Activated CD8-positive, alpha-beta memory T cell treated with anti-CD3 and anti-CD28 coated beads, Interleukin-2, amount 10 ng/mL, durations not matched to agents 7 days and 5 days (primary cell): ENCODE data around the gene HPN. TPM values are rescaled to one million over a fixed set of nuclear protein-coding genes. Genes with fewer than 3 reads are reported as not detected.
"Not testable (repeated sequence)": the region's sequence is repeated elsewhere in the genome, so short reads cannot be mapped to it uniquely, and the experiment has no call there.

ENCODE experiments used
- ATAC-seq: fragments of 150-1000 bp; cut with Tn5 transposase; one replicate; pipeline ENCODE4 v1.10.0; 2021; ENCODE audit warnings: moderate library complexity
- CTCF ChIA-PET: fragments of 350-600 bp; sonication (Branson Sonifier 250); formaldehyde crosslinking; loops from one replicate; lab custom pipeline; 2021; ENCODE audit warnings: antibody characterized with exemption; lab: Charles Lee
- DNase-seq: peaks from one replicate; pipeline ENCODE4 v3.0.0-alpha.2; 2020
- H3K27ac Mint-ChIP-seq: one replicate; pipeline ENCODE4 v1.8.0; 2021; ENCODE audit warnings: mild to moderate bottlenecking, mixed read lengths
- H3K27me3 Mint-ChIP-seq: one replicate; pipeline ENCODE4 v1.8.0; 2021; ENCODE audit warnings: mixed read lengths
- H3K36me3 Mint-ChIP-seq: one replicate; pipeline ENCODE4 v1.8.0; 2021; ENCODE audit warnings: mild to moderate bottlenecking, mixed read lengths
- H3K4me1 Mint-ChIP-seq: one replicate; pipeline ENCODE4 v1.8.0; 2021; ENCODE audit warnings: mixed read lengths
- H3K4me3 Mint-ChIP-seq: one replicate; pipeline ENCODE4 v1.8.0; 2021; ENCODE audit warnings: mild to moderate bottlenecking, moderate library complexity, mixed read lengths
- H3K9me3 Mint-ChIP-seq: one replicate; pipeline ENCODE4 v1.8.0; 2022; ENCODE audit warnings: low read depth, mixed read lengths
- total RNA-seq, 2 experiments: library from RNA; stranded (reverse); gene quantifications; one replicate each; pipeline ENCODE4 v1.2.3, GENCODE V29; 2021

Gene HPN
- total RNA-seq, 2 experiments from 2014 or later = not detected

GRCh38 chr19:35013041-35013819 lies 28.3 kb upstream of the HPN start:
- H3K27me3 Mint-ChIP-seq = no peaks in the 10 kb centered on the region
- peaks cover 52% of the 10 kb centered on the region for H3K4me1 Mint-ChIP-seq
- H3K4me3 Mint-ChIP-seq = no peak overlapping the region
- ATAC-seq (peak; percentile 67), DNase-seq (peak; percentile 83)
- peak overlapping the region; percentile 56 for H3K27ac Mint-ChIP-seq
- CTCF ChIA-PET = interaction anchor here (0.6 to 8.4 kb wide), 15 partner anchors 8 to 123 kb away, joined by 3 to 97 read pairs (median 5); partner anchors contain the start of genes GRAMD1A, ZNF30 and ZNF792
- H3K36me3 Mint-ChIP-seq = peaks cover 47% of the 10 kb centered on the region
- no peaks in the 10 kb centered on the region for H3K9me3 Mint-ChIP-seq

- Mint-ChIP-seq H3K27me3 (no peaks in the 10 kb centered on the region), H3K9me3 (no peaks in the 10 kb centered on the region), H3K4me3 (peak overlapping the region; percentile 4), H3K27ac (peak overlapping the region; percentile 73), H3K36me3 (peaks cover 51% of the 10 kb centered on the region), H3K4me1 (peaks cover 52% of the 10 kb centered on the region)
- CTCF ChIA-PET = interaction anchor here (0.7 to 8.4 kb wide), 14 partner anchors 13 to 122 kb away, joined by 3 to 97 read pairs (median 8); partner anchors contain the start of genes GRAMD1A, ZNF30 and ZNF792
- peak; percentile 61 for ATAC-seq
- peak; percentile 86 for DNase-seq
Measured at GRCh38 chr19:35013820-35014754, 27.4 kb upstream of the HPN start.

- H3K36me3 Mint-ChIP-seq = peaks cover 50% of the 10 kb centered on the region
- CTCF ChIA-PET = interaction anchor here (0.9 to 8.4 kb wide), 11 partner anchors 12 to 121 kb away, joined by 3 to 97 read pairs (median 9); partner anchors contain the start of genes GRAMD1A and ZNF792
- H3K9me3 Mint-ChIP-seq, DNase-seq, ATAC-seq, H3K27me3 Mint-ChIP-seq: not testable (repeated sequence)
- peak overlapping the region; percentile 4 for H3K4me3 Mint-ChIP-seq
- H3K4me1 Mint-ChIP-seq = peaks cover 51% of the 10 kb centered on the region
- H3K27ac Mint-ChIP-seq = peak overlapping the region; percentile 73
Measured at GRCh38 chr19:35014774-35015173, 26.7 kb upstream of the HPN start.

GRCh38 chr19:35015270-35015953 lies 26.1 kb upstream of the HPN start:
- H3K4me1 Mint-ChIP-seq = peaks cover 47% of the 10 kb centered on the region
- CTCF ChIA-PET = interaction anchor here (0.9 to 8.4 kb wide), 5 partner anchors 12 to 76 kb away, joined by 3 to 97 read pairs (median 4); no protein-coding TSS in a partner anchor
- no peak overlapping the region for H3K27ac Mint-ChIP-seq
- DNase-seq = no peak
- no peaks in the 10 kb centered on the region for H3K9me3 Mint-ChIP-seq
- no peak overlapping the region for H3K4me3 Mint-ChIP-seq
- no peak for ATAC-seq
- H3K27me3 Mint-ChIP-seq = no peaks in the 10 kb centered on the region
- H3K36me3 Mint-ChIP-seq = peaks cover 48% of the 10 kb centered on the region

- Mint-ChIP-seq H3K36me3 (peaks cover 49% of the 10 kb centered on the region), H3K4me1 (peaks cover 42% of the 10 kb centered on the region), H3K9me3 (no peaks in the 10 kb centered on the region), H3K27ac (no peak overlapping the region), H3K4me3 (no peak overlapping the region), H3K27me3 (no peaks in the 10 kb centered on the region)
- CTCF ChIA-PET = interaction anchor here (8.4 kb wide), 1 partner anchor 44 kb away, joined by 97 read pairs; no protein-coding TSS in a partner anchor
- ATAC-seq = no peak
- DNase-seq = no peak
Measured at GRCh38 chr19:35015954-35016351, 25.6 kb upstream of the HPN start.

- H3K36me3 Mint-ChIP-seq = peaks cover 48% of the 10 kb centered on the region
- no peaks in the 10 kb centered on the region for H3K9me3 Mint-ChIP-seq
- no peaks in the 10 kb centered on the region for H3K27me3 Mint-ChIP-seq
- peaks cover 26% of the 10 kb centered on the region for H3K4me1 Mint-ChIP-seq
- ATAC-seq (no peak), DNase-seq (no peak)
- CTCF ChIA-PET = interaction anchor here (8.4 kb wide), 1 partner anchor 45 kb away, joined by 97 read pairs; no protein-coding TSS in a partner anchor
- no peak overlapping the region for H3K27ac Mint-ChIP-seq
- no peak overlapping the region for H3K4me3 Mint-ChIP-seq
Measured at GRCh38 chr19:35017507-35017906, 24.0 kb upstream of the HPN start.

- no peaks in the 10 kb centered on the region for H3K27me3 Mint-ChIP-seq
- no peak for DNase-seq
- H3K4me1 Mint-ChIP-seq = peaks cover 17% of the 10 kb centered on the region
- no peak overlapping the region for H3K27ac Mint-ChIP-seq
- H3K36me3 Mint-ChIP-seq = peaks cover 46% of the 10 kb centered on the region
- H3K9me3 Mint-ChIP-seq = no peaks in the 10 kb centered on the region
- ATAC-seq = no peak
- CTCF ChIA-PET = interaction anchor here (8.4 kb wide), 1 partner anchor 46 kb away, joined by 97 read pairs; no protein-coding TSS in a partner anchor
- H3K4me3 Mint-ChIP-seq = no peak overlapping the region
Measured at GRCh38 chr19:35018379-35018778, 23.1 kb upstream of the HPN start.

GRCh38 chr19:35019144-35019543 lies 22.4 kb upstream of the HPN start:
- DNase-seq (no peak), ATAC-seq (no peak)
- Mint-ChIP-seq H3K27me3 (no peaks in the 10 kb centered on the region), H3K9me3 (no peaks in the 10 kb centered on the region), H3K27ac (no peak overlapping the region), H3K36me3 (peaks cover 45% of the 10 kb centered on the region), H3K4me1 (peaks cover 10% of the 10 kb centered on the region), H3K4me3 (no peak overlapping the region)
- CTCF ChIA-PET = no interaction called here

GRCh38 chr19:35021016-35021415 lies 20.5 kb upstream of the HPN start:
- Mint-ChIP-seq H3K27me3 (no peaks in the 10 kb centered on the region), H3K9me3 (no peaks in the 10 kb centered on the region), H3K27ac (no peak overlapping the region), H3K36me3 (peaks cover 35% of the 10 kb centered on the region), H3K4me3 (no peak overlapping the region), H3K4me1 (no peaks in the 10 kb centered on the region)
- no peak for DNase-seq
- ATAC-seq = no peak
- CTCF ChIA-PET = interaction anchor here (1.2 to 1.8 kb wide), 2 partner anchors 46 to 48 kb away, joined by 4 to 5 read pairs; no protein-coding TSS in a partner anchor

GRCh38 chr19:35021596-35021995 lies 19.9 kb upstream of the HPN start:
- Mint-ChIP-seq H3K27me3 (no peaks in the 10 kb centered on the region), H3K4me3 (no peak overlapping the region), H3K9me3 (no peaks in the 10 kb centered on the region), H3K4me1 (no peaks in the 10 kb centered on the region), H3K27ac (no peak overlapping the region), H3K36me3 (peaks cover 39% of the 10 kb centered on the region)
- ATAC-seq (no peak), DNase-seq (no peak)
- CTCF ChIA-PET = interaction anchor here (0.9 to 1.8 kb wide), 4 partner anchors 9 to 48 kb away, joined by 3 to 5 read pairs (median 4); no protein-coding TSS in a partner anchor

- no peaks in the 10 kb centered on the region for H3K9me3 Mint-ChIP-seq
- H3K4me3 Mint-ChIP-seq = no peak overlapping the region
- DNase-seq (no peak), ATAC-seq (no peak)
- H3K27me3 Mint-ChIP-seq = no peaks in the 10 kb centered on the region
- no peak overlapping the region for H3K27ac Mint-ChIP-seq
- CTCF ChIA-PET = interaction anchor here (1.8 kb wide), 1 partner anchor 45 kb away, joined by 5 read pairs; no protein-coding TSS in a partner anchor
- H3K36me3 Mint-ChIP-seq = peaks cover 41% of the 10 kb centered on the region
- H3K4me1 Mint-ChIP-seq = no peaks in the 10 kb centered on the region
Measured at GRCh38 chr19:35022460-35022859, 19.1 kb upstream of the HPN start.

- Mint-ChIP-seq H3K36me3 (peaks cover 39% of the 10 kb centered on the region), H3K9me3 (no peaks in the 10 kb centered on the region), H3K4me1 (no peaks in the 10 kb centered on the region), H3K27me3 (no peaks in the 10 kb centered on the region), H3K4me3 (no peak overlapping the region), H3K27ac (no peak overlapping the region)
- CTCF ChIA-PET = no interaction called here
- DNase-seq = no peak
- ATAC-seq = no peak
Measured at GRCh38 chr19:35023428-35023827, 18.1 kb upstream of the HPN start.
